WI38 (cell line): ENCODE measurements around the gene ADAMTSL1.
"Not testable (repeated sequence)": the region's sequence is repeated elsewhere in the genome, so short reads cannot be mapped to it uniquely, and the experiment has no call there.

Source experiments
- H3K4me3 ChIP-seq: 2 replicates; pipeline ENCODE4 v1.5.1; 2011; ENCODE audit warnings: low read depth, mild to moderate bottlenecking, control low read depth, low read length
- TF ChIP-seq, protein P1 (sequence below): IDR thresholded peaks from 2 replicates; pipeline ENCODE4 v1.5.1; 2012; ENCODE audit warnings: low read depth, mild to moderate bottlenecking, control low read depth, low read length

ADAMTSL1 gene

GRCh38 chr9:18925880-18926279, 451.9 kb downstream of the ADAMTSL1 start:
- TF ChIP-seq, protein P1, sequence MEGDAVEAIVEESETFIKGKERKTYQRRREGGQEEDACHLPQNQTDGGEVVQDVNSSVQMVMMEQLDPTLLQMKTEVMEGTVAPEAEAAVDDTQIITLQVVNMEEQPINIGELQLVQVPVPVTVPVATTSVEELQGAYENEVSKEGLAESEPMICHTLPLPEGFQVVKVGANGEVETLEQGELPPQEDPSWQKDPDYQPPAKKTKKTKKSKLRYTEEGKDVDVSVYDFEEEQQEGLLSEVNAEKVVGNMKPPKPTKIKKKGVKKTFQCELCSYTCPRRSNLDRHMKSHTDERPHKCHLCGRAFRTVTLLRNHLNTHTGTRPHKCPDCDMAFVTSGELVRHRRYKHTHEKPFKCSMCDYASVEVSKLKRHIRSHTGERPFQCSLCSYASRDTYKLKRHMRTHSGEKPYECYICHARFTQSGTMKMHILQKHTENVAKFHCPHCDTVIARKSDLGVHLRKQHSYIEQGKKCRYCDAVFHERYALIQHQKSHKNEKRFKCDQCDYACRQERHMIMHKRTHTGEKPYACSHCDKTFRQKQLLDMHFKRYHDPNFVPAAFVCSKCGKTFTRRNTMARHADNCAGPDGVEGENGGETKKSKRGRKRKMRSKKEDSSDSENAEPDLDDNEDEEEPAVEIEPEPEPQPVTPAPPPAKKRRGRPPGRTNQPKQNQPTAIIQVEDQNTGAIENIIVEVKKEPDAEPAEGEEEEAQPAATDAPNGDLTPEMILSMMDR = no peak
- no peak overlapping the region for H3K4me3 ChIP-seq

- no peak overlapping the region for H3K4me3 ChIP-seq
- TF ChIP-seq, protein P1 = no peak
Measured at GRCh38 chr9:18926513-18926912, 452.6 kb downstream of the ADAMTSL1 start.

DNA sequence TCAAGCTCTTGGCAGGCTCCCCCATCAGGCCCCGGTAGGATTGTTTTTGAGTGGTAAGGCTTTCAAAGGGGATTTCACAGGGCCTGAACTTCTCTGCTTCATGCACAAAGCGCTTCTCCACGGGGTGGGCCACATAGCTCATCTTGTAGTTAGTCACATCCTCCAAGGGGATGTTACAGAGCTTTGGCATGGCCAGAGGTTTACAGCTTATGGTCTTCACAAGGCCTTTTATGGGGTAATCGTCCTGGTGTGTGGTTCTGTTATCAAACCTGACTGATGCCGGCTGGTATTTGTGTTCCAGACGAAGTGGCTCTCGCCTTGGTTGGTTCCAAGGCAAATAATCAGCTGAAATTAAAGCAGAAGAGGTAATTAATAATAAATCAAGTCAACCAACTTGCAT, 454.8 kb downstream of the ADAMTSL1 start:
- H3K4me3 ChIP-seq = no peak overlapping the region

GRCh38 chr9:18930611-18931010, 456.7 kb downstream of the ADAMTSL1 start:
- H3K4me3 ChIP-seq = not testable (repeated sequence)

More for the DNA sequence above, 454.8 kb downstream of the ADAMTSL1 start:
- TF ChIP-seq, protein P1 = no peak

DNA sequence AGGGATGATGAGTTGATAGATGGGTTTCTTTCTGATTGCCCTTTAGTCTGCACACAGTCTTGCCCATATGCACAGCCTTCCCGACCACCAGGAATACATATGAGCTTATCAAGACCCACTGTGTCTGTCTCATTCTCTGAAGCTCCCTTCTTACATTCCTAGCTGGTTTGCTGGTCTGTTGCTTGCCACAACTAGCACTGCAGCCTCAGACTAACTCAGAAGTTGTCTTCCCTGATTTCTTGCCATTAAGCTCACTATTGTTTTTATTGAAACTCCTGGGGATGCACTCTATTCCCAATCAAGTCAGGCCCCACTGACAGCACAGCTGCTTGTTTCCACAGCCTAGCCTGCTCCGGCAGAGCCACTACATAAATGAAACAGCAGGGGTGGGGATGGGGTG, 461.6 kb downstream of the ADAMTSL1 start:
- no peak overlapping the region for H3K4me3 ChIP-seq
- TF ChIP-seq, protein P1 = no peak

GRCh38 chr9:18936094-18936871, 462.3 kb downstream of the ADAMTSL1 start:
- TF ChIP-seq, protein P1 = no peak
- no peak overlapping the region for H3K4me3 ChIP-seq

GRCh38 chr9:18939943-18940342, 466.0 kb downstream of the ADAMTSL1 start:
- TF ChIP-seq, protein P1 = no peak
- no peak overlapping the region for H3K4me3 ChIP-seq
